ENCODE data around the gene ZNF407. TPM values are rescaled to one million over a fixed set of nuclear protein-coding genes. Genes with fewer than 3 reads are reported as not detected.

The ZNF407 gene
- total RNA-seq, 1 donor from 2014 or later: 24.9 TPM

DNA sequence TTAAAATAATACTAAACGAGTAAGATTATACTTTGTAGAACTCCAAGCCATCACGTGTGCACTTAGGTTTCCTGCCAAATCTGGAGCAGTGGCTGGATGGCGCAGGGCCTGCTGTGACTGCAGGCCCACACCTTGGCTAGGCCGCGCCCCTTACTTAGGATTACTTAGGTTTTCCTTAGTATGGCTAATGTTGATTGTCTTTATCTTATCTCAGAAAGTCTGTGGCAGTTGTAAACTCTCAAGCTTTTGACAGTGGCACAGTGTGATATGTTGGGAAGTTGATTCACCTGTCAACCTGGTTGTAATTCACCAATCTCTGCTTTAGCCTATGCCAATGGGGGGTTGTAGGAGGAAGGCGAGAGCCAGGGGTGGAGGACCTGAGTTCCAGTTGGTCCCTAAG is 208.4 kb downstream of the ZNF407 start:
- TF ChIP-seq CTCF (IDR thresholded peaks at IDR 0.05; ENCODE audit: unreplicated experiment): no peak
- Mint-ChIP-seq H3K4me3 (no peak overlapping the region), H3K27me3 (ENCODE audit: low read depth) (no peaks in the 10 kb centered on the region), H3K9me3 (no peaks in the 10 kb centered on the region), H3K36me3 (no peaks in the 10 kb centered on the region), H3K4me1 (peaks cover 26% of the 10 kb centered on the region), H3K27ac (no peak overlapping the region)
- no peak for DNase-seq (ENCODE audit: low spot score in 2 of 2, unreplicated experiment in 2 of 2)

- H3K27ac Mint-ChIP-seq: no peak overlapping the region
- no peak for DNase-seq (ENCODE audit: low spot score in 2 of 2, unreplicated experiment in 2 of 2)
Observed at GRCh38 chr18:74806700-74807416, 209.2 kb downstream of the ZNF407 start.

DNA sequence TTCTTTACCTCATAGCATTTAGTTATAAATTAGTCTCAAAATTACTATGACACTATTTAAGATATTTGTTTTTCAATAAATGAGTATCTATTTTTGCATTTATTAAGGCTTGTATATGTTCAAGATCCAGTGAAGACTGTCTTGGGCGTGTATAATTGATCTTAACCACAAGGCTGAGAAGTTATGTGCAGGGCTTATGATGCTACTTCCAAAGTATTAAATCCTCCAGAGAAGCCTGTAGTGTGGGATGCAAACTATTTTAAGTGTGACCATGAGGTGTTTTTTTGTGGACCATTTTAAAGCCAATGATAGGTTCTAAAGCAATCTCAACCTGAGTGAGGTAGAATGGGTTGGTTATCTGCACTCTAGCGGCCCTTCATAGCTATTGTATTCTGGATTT is 219.9 kb downstream of the ZNF407 start:
- Mint-ChIP-seq H3K4me1 (no peaks in the 10 kb centered on the region), H3K4me3 (no peak overlapping the region), H3K27ac (no peak overlapping the region), H3K36me3 (peaks cover 8% of the 10 kb centered on the region), H3K9me3 (peaks cover 6% of the 10 kb centered on the region), H3K27me3 (ENCODE audit: low read depth) (no peaks in the 10 kb centered on the region)
- DNase-seq (ENCODE audit: low spot score in 2 of 2, unreplicated experiment in 2 of 2): no peak
- TF ChIP-seq CTCF (IDR thresholded peaks at IDR 0.05; ENCODE audit: unreplicated experiment): no peak

More at GRCh38 chr18:74806700-74807416, 209.2 kb downstream of the ZNF407 start:
- Mint-ChIP-seq H3K9me3 (no peaks in the 10 kb centered on the region), H3K36me3 (no peaks in the 10 kb centered on the region), H3K4me1 (peaks cover 26% of the 10 kb centered on the region), H3K27me3 (ENCODE audit: low read depth) (no peaks in the 10 kb centered on the region), H3K4me3 (no peak overlapping the region)
- no peak for TF ChIP-seq CTCF (IDR thresholded peaks at IDR 0.05; ENCODE audit: unreplicated experiment)

GRCh38 chr18:74818516-74819175 is 221.0 kb downstream of the ZNF407 start:
- no peaks in the 10 kb centered on the region for H3K4me1 Mint-ChIP-seq
- no peaks in the 10 kb centered on the region for H3K27me3 Mint-ChIP-seq (ENCODE audit: low read depth)
- no peak for DNase-seq (ENCODE audit: low spot score in 2 of 2, unreplicated experiment in 2 of 2)
- H3K27ac Mint-ChIP-seq: no peak overlapping the region
- no peak overlapping the region for H3K4me3 Mint-ChIP-seq
- peaks cover 16% of the 10 kb centered on the region for H3K36me3 Mint-ChIP-seq
- peaks cover 15% of the 10 kb centered on the region for H3K9me3 Mint-ChIP-seq
- TF ChIP-seq CTCF (IDR thresholded peaks at IDR 0.05; ENCODE audit: unreplicated experiment): no peak

DNA sequence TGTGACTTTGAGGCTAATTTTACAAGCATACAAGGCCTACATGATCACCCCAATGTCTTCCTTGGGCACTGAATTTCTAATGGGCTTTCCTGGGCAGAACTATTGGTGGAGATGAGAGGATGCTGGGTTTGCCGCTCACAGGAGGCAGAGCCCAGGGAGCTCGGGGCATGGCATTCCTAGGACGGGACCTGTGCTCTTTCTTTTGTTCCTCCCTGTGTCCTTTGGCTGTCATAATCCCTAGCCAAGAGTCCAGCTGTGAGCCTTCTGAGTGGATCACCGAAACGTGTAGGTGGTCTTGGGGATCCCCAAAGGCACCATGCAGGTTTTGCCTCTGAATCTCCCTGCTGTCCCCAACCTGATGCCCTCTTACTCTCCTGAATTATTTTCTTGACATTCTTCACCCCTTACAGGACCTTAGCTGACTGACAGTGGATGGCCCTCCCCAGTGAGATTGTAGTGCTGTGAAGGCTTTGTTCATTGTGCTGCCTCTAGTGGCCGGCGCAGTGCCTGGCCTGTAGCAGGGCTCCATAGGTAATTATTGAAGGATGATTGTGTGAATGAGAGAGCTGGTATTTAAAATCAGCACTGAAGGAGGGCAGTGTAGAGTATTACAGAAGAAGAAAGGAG is 221.9 kb downstream of the ZNF407 start:
- Mint-ChIP-seq H3K27me3 (ENCODE audit: low read depth) (no peaks in the 10 kb centered on the region), H3K36me3 (peaks cover 19% of the 10 kb centered on the region), H3K4me3 (no peak overlapping the region), H3K4me1 (no peaks in the 10 kb centered on the region), H3K27ac (no peak overlapping the region), H3K9me3 (peaks cover 20% of the 10 kb centered on the region)
- TF ChIP-seq CTCF (IDR thresholded peaks at IDR 0.05; ENCODE audit: unreplicated experiment): no peak
- no peak for DNase-seq (ENCODE audit: low spot score in 2 of 2, unreplicated experiment in 2 of 2)

Data from mesothelial cell of epicardium (in vitro differentiated cells).